A673 (cell line): ENCODE data around the gene SLC66A1. TPM values are rescaled to one million over a fixed set of nuclear protein-coding genes. Genes with fewer than 3 reads are reported as not detected.
"Not testable (repeated sequence)": the region's sequence is repeated elsewhere in the genome, so short reads cannot be mapped to it uniquely, and the experiment has no call there.

Experiments used
- BruUV-seq: library from RNA; stranded (reverse); fragments of 400-500 nt; replicated peaks from 2 replicates; lab custom pipeline; 2021; lab: Mats Ljungman, UMichigan
- CTCF ChIA-PET: fragments of 300-600 bp; sonication (Branson Sonifier 250); formaldehyde crosslinking; loops from one replicate; lab custom pipeline; 2022; ENCODE audit warnings: antibody characterized with exemption; lab: Charles Lee
- POLR2A ChIA-PET: fragments of 300-600 bp; sonication (Branson Sonifier 250); formaldehyde crosslinking; loops from one replicate; lab custom pipeline; 2022; ENCODE audit warnings: antibody characterized with exemption; ENCODE audit not compliant: low non-redundant PET; lab: Charles Lee
- DNase-seq: peaks from one replicate; pipeline ENCODE4 v3.0.0-alpha.2; 2015; ENCODE audit warnings: low spot score
- H3K27ac ChIP-seq: fragments of 200-600 bp; sonication (generic); 2 replicates; pipeline ENCODE4 v1.5.1; 2016; ENCODE audit warnings: mixed run types, low read depth, mild to moderate bottlenecking, mixed read lengths, antibody characterized with exemption, low read length; ENCODE audit not compliant: poor library complexity, severe bottlenecking
- H3K27me3 ChIP-seq: fragments of 200-600 bp; sonication (generic); replicated peaks from 2 replicates; pipeline ENCODE4 v1.6.1; 2017; ENCODE audit warnings: mixed run types, low read depth, mild to moderate bottlenecking, mixed read lengths, antibody characterized with exemption, low read length; ENCODE audit not compliant: insufficient read depth, poor library complexity
- H3K36me3 ChIP-seq: fragments of 200-600 bp; sonication (generic); 2 replicates; pipeline ENCODE4 v1.6.1; 2016; ENCODE audit warnings: mixed run types, mild to moderate bottlenecking, mixed read lengths, antibody characterized with exemption, low read length; ENCODE audit not compliant: insufficient read depth, poor library complexity, severe bottlenecking
- H3K4me1 ChIP-seq: fragments of 200-600 bp; sonication (generic); 2 replicates; pipeline ENCODE4 v1.6.1; 2017; ENCODE audit warnings: mixed run types, mild to moderate bottlenecking, mixed read lengths, antibody characterized with exemption, low read length; ENCODE audit not compliant: insufficient read depth, poor library complexity, severe bottlenecking
- H3K4me3 ChIP-seq: fragments of 200-600 bp; sonication (generic); 2 replicates; pipeline ENCODE4 v1.5.1; 2016; ENCODE audit warnings: low read depth, mixed run types, mild to moderate bottlenecking, mixed read lengths, low read length; ENCODE audit not compliant: poor library complexity, severe bottlenecking
- H3K9me3 ChIP-seq: fragments of 200-600 bp; sonication (generic); 2 replicates; pipeline ENCODE4 v1.6.1; 2016; ENCODE audit warnings: mixed run types, low read depth, mild to moderate bottlenecking, mixed read lengths, antibody characterized with exemption, low read length; ENCODE audit not compliant: poor library complexity, severe bottlenecking
- CTCF ChIP-seq: fragments of 300-800, 200-600 bp; sonication (generic); conservative IDR thresholded peaks from 2 replicates; pipeline ENCODE4 v1.5.1; 2017; ENCODE audit warnings: low read depth, mild to moderate bottlenecking, antibody characterized with exemption, low read length, moderate library complexity, mixed read lengths
- EZH2 ChIP-seq: fragments of 200-600 bp; sonication (generic); IDR thresholded peaks from 2 replicates; pipeline ENCODE4 v1.6.1; 2017; ENCODE audit warnings: borderline replicate concordance, low read depth, mild to moderate bottlenecking, mixed read lengths, antibody characterized with exemption, low read length; ENCODE audit not compliant: poor library complexity, severe bottlenecking
- intact Hi-C: fragments of 100-400 bp; cut with micrococcal nuclease; formaldehyde crosslinking; loops from one replicate; pipeline ENCODE4 v1.10.0; 2022; ENCODE audit not compliant: unreplicated experiment
- total RNA-seq: library from RNA; stranded (reverse); gene quantifications from 2 replicates; pipeline ENCODE4 v1.2.3, GENCODE V29; 2021

The SLC66A1 gene
- total RNA-seq, 1 experiment from 2014 or later: 18.3 TPM

- CTCF ChIA-PET: not testable (repeated sequence)
Observed at GRCh38 chr1:19270343-19270730, 41.8 kb upstream of the SLC66A1 start.

GRCh38 chr1:19272064-19272463 lies 40.1 kb upstream of the SLC66A1 start:
- no peaks in the 10 kb centered on the region for H3K4me1 ChIP-seq
- no peaks in the 10 kb centered on the region for H3K27me3 ChIP-seq
- no peak for DNase-seq
- no peaks in the 10 kb centered on the region for H3K9me3 ChIP-seq
- H3K4me3 ChIP-seq: no peak overlapping the region
- CTCF ChIA-PET: interaction anchor here (0.6 kb wide), 1 partner anchor 751 kb away, joined by 3 read pairs; no protein-coding TSS in a partner anchor
- BruUV-seq: no TSS peak
- POLR2A ChIA-PET: no interaction called here
- TF ChIP-seq CTCF (no peak), EZH2 (no peak)
- no peaks in the 10 kb centered on the region for H3K36me3 ChIP-seq
- no peak overlapping the region for H3K27ac ChIP-seq
- intact Hi-C loops: no loop called here

More at GRCh38 chr1:19270343-19270730, 41.8 kb upstream of the SLC66A1 start:
- intact Hi-C loops, H3K9me3 ChIP-seq, DNase-seq, H3K4me1 ChIP-seq, H3K27me3 ChIP-seq, BruUV-seq, H3K36me3 ChIP-seq, POLR2A ChIA-PET, H3K4me3 ChIP-seq, H3K27ac ChIP-seq: not testable (repeated sequence)

GRCh38 chr1:19273106-19273843 lies 38.9 kb upstream of the SLC66A1 start:
- no peak for TF ChIP-seq EZH2
- TF ChIP-seq CTCF: no peak
- H3K4me3 ChIP-seq: no peak overlapping the region
- H3K36me3 ChIP-seq: no peaks in the 10 kb centered on the region
- no TSS peak for BruUV-seq
- intact Hi-C loops: no loop called here
- no peaks in the 10 kb centered on the region for H3K27me3 ChIP-seq
- no peaks in the 10 kb centered on the region for H3K9me3 ChIP-seq
- no peak overlapping the region for H3K27ac ChIP-seq
- POLR2A ChIA-PET: no interaction called here
- DNase-seq: no peak
- CTCF ChIA-PET: no interaction called here
- no peaks in the 10 kb centered on the region for H3K4me1 ChIP-seq

GRCh38 chr1:19273844-19274531 lies 38.1 kb upstream of the SLC66A1 start:
- intact Hi-C loops, H3K4me3 ChIP-seq: not testable (repeated sequence)

More at GRCh38 chr1:19273844-19274531, 38.1 kb upstream of the SLC66A1 start:
- CTCF ChIA-PET, BruUV-seq, POLR2A ChIA-PET, H3K27me3 ChIP-seq, H3K36me3 ChIP-seq, H3K9me3 ChIP-seq, H3K27ac ChIP-seq, H3K4me1 ChIP-seq, DNase-seq: not testable (repeated sequence)
